Esophagus squamous epithelium (tissue), 4 donors: ENCODE results near the gene OSBPL5.

Experiments used
- POLR2A ChIP-seq, 4 donors: fragments of 450-650 bp; IDR thresholded peaks; one replicate each; pipeline ENCODE4 v1.6.1; 2017; ENCODE audit warnings: antibody characterized with exemption in 4 of 4, mild to moderate bottlenecking in 4 of 4, moderate library complexity in 3 of 4
- TF ChIP-seq, protein P1 (sequence below), 6 experiments: fragments of 450-650 bp in 4 of 6; fragments of 200-600 bp in 2 of 6; sonication (generic) in 2 of 6; IDR thresholded peaks; one replicate each; pipeline ENCODE4 v1.5.1; 2016 to 2019; ENCODE audit warnings: antibody characterized with exemption in 6 of 6, mild to moderate bottlenecking in 4 of 6, moderate library complexity in 4 of 6

DNA sequence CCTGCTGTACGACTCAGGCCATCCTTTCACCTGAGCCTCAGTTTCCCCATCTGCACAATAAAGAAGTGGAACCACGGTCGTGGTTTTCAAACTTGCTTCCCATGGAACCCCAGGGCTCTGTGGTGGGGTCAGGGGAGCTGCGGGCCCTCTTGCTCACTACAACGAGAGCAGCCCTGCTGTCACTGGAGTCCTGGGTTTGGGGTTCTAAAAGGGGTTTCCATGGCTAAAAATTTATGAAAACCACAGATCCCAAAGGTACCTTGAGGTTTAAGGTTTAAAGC is 62.5 kb downstream of the OSBPL5 start:
- TF ChIP-seq, protein P1, sequence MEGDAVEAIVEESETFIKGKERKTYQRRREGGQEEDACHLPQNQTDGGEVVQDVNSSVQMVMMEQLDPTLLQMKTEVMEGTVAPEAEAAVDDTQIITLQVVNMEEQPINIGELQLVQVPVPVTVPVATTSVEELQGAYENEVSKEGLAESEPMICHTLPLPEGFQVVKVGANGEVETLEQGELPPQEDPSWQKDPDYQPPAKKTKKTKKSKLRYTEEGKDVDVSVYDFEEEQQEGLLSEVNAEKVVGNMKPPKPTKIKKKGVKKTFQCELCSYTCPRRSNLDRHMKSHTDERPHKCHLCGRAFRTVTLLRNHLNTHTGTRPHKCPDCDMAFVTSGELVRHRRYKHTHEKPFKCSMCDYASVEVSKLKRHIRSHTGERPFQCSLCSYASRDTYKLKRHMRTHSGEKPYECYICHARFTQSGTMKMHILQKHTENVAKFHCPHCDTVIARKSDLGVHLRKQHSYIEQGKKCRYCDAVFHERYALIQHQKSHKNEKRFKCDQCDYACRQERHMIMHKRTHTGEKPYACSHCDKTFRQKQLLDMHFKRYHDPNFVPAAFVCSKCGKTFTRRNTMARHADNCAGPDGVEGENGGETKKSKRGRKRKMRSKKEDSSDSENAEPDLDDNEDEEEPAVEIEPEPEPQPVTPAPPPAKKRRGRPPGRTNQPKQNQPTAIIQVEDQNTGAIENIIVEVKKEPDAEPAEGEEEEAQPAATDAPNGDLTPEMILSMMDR (IDR thresholded peaks at IDR 0.05), result no peak
- TF ChIP-seq POLR2A (IDR thresholded peaks at IDR 0.05), result no peak
